Mesothelial cell of epicardium (in vitro differentiated cells): Measurements from ENCODE around the gene DMXL2. TPM values are rescaled to one million over a fixed set of nuclear protein-coding genes. Genes with fewer than 3 reads are reported as not detected.
A peak's percentile ranks its signal among the peaks of the same experiment; 100 is the strongest.

ENCODE experiments used
- DNase-seq, 2 experiments: peaks; one replicate each; pipeline ENCODE4 v3.0.0; 2021; ENCODE audit warnings: low spot score in 2 of 2; ENCODE audit not compliant: unreplicated experiment in 2 of 2
- H3K27ac Mint-ChIP-seq: 2 replicates; pipeline ENCODE4 v1.8.0; 2021; ENCODE audit warnings: mixed read lengths
- H3K27me3 Mint-ChIP-seq: 2 replicates; pipeline ENCODE4 v1.8.0; 2021; ENCODE audit warnings: low read depth, mixed read lengths
- H3K36me3 Mint-ChIP-seq: 2 replicates; pipeline ENCODE4 v1.8.0; 2021; ENCODE audit warnings: mixed read lengths
- H3K4me1 Mint-ChIP-seq: 2 replicates; pipeline ENCODE4 v1.8.0; 2021; ENCODE audit warnings: mixed read lengths
- H3K4me3 Mint-ChIP-seq: 2 replicates; pipeline ENCODE4 v1.8.0; 2021; ENCODE audit warnings: mild to moderate bottlenecking, moderate library complexity, mixed read lengths
- H3K9me3 Mint-ChIP-seq: 2 replicates; pipeline ENCODE4 v1.8.0; 2021; ENCODE audit warnings: mixed read lengths
- CTCF ChIP-seq: fragments of 200-600 bp; sonication (generic); IDR thresholded peaks from one replicate; pipeline ENCODE4 v1.5.0; 2021; ENCODE audit warnings: antibody characterized with exemption; ENCODE audit not compliant: unreplicated experiment
- total RNA-seq: library from RNA; stranded (reverse); gene quantifications from 3 replicates; pipeline ENCODE4 v1.2.1, GENCODE V29; 2021

Gene DMXL2
- 41.3 to 44.8 TPM (median 43.2 TPM) in 3 replicates for total RNA-seq

GRCh38 chr15:51622604-51623370, at the start of gene DMXL2:
DMXL2 (minus strand) TSS chr15:51622771; CDS start chr15:51622545, 226 bp downstream.
- H3K36me3 Mint-ChIP-seq: no peaks in the 10 kb centered on the region
- no peaks in the 10 kb centered on the region for H3K9me3 Mint-ChIP-seq
- TF ChIP-seq CTCF: no peak
- H3K4me1 Mint-ChIP-seq: peaks cover 37% of the 10 kb centered on the region
- peak within 1 kb of the TSS; percentile 96 for H3K27ac Mint-ChIP-seq
- peak; percentile 83 to 92 for DNase-seq
- H3K27me3 Mint-ChIP-seq: no peaks in the 10 kb centered on the region
- peak within 1 kb of the TSS; percentile 94 for H3K4me3 Mint-ChIP-seq

- Mint-ChIP-seq H3K9me3 (no peaks in the 10 kb centered on the region), H3K4me3 (no peak overlapping the region), H3K27ac (no peak overlapping the region), H3K4me1 (peaks cover 5% of the 10 kb centered on the region), H3K27me3 (peaks cover 3% of the 10 kb centered on the region), H3K36me3 (no peaks in the 10 kb centered on the region)
- DNase-seq: no peak
- no peak for TF ChIP-seq CTCF
Measured at GRCh38 chr15:51672155-51672687, 49.6 kb upstream of the DMXL2 start.

GRCh38 chr15:51669381-51669780, 46.8 kb upstream of the DMXL2 start:
- H3K27ac Mint-ChIP-seq: no peak overlapping the region
- no peak for DNase-seq
- no peak for TF ChIP-seq CTCF
- H3K4me3 Mint-ChIP-seq: no peak overlapping the region
- H3K36me3 Mint-ChIP-seq: no peaks in the 10 kb centered on the region
- no peaks in the 10 kb centered on the region for H3K9me3 Mint-ChIP-seq
- H3K4me1 Mint-ChIP-seq: peaks cover 5% of the 10 kb centered on the region
- H3K27me3 Mint-ChIP-seq: peaks cover 4% of the 10 kb centered on the region

- no peak overlapping the region for H3K4me3 Mint-ChIP-seq
- H3K9me3 Mint-ChIP-seq: no peaks in the 10 kb centered on the region
- H3K36me3 Mint-ChIP-seq: no peaks in the 10 kb centered on the region
- no peak for DNase-seq
- TF ChIP-seq CTCF: no peak
- peaks cover 4% of the 10 kb centered on the region for H3K27me3 Mint-ChIP-seq
- H3K27ac Mint-ChIP-seq: no peak overlapping the region
- H3K4me1 Mint-ChIP-seq: peaks cover 5% of the 10 kb centered on the region
Measured at GRCh38 chr15:51668446-51668845, 45.9 kb upstream of the DMXL2 start.

GRCh38 chr15:51667478-51667877, 44.9 kb upstream of the DMXL2 start:
- Mint-ChIP-seq H3K4me1 (peaks cover 4% of the 10 kb centered on the region), H3K27ac (no peak overlapping the region), H3K9me3 (no peaks in the 10 kb centered on the region), H3K36me3 (no peaks in the 10 kb centered on the region), H3K27me3 (peaks cover 2% of the 10 kb centered on the region), H3K4me3 (no peak overlapping the region)
- no peak for DNase-seq
- no peak for TF ChIP-seq CTCF
